Effector CD4-positive, alpha-beta T cell (primary cell): ENCODE results near the gene PNMA8B.
A peak's percentile ranks its signal among the peaks of the same experiment; 100 is the strongest.
"Not testable (repeated sequence)": the region's sequence is repeated elsewhere in the genome, so short reads cannot be mapped to it uniquely, and the experiment has no call there.

ENCODE experiments used
- DNase-seq: peaks from one replicate; pipeline ENCODE4 v3.0.0-alpha.2; 2020

PNMA8B gene

DNA sequence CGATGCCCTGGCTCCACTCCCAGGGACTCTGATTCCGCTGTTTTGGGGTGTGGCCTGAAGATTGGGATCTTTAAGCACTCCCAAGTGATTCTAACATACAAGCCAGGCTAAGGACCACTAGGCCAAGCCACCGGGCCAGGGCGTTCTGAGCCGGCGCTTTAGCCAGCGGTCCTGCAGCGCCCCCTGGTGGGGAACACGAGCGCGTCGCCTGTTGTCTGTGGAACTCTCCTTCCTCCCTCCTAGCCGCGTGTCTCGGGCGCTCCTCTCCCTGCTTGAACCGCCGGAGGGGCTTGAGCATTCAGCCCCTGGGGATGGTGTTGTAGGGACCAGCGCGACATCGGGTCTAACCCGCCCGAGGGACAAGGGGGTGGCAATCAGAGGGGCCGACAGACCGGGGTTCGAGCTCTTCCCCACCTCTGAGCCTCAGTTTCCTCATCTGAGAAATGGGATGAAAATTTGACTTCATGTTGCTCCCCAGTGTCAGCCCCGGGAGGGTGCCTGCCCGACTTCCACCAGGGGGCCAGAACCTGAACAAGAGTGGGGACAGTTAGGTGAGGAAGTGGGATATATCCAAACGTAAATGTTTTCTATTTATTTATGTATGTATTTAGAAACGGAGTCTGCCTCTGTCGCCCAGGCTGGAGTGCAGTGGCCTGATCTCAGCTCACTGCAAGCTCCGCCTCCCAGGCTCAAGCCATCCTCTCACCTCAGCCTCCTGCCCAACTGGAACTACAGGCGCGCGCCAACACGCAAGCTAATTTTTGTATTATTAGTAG lies 18.0 kb upstream of the PNMA8B start:
- peak; percentile 81 for DNase-seq

GRCh38 chr19:46511237-46511636 lies 15.6 kb upstream of the PNMA8B start:
- DNase-seq: no peak

- no peak for DNase-seq
These were observed 12.5 kb upstream of the PNMA8B start for GRCh38 chr19:46508206-46508605.

DNA sequence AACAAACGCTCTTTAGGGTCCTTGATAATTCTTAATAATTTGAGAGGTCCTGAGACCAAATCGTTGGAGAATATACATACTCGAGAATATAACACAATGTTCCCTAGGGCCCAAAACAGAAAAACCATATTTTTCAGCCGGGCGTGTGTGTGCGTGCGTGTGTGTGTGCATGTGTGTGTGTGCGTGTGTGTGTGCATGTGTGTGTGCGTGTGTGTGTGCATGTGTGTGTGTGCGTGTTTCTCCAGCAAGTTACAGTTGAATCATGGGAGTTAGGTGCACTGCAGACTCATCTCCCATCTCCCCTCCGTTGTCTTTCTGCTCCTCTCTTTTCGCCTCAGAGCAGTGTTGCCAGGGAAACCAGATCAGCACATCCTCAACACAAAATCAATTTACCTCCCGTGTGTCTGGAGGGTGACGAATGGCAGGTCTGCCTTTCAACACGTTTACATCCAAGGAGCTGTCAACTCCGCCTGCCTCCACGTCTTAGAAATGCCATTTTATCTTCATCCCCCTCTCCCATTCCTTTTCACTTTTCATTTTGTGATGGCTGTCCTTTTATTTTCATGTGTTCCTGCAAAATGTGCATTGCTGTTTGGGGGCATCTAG lies 8.3 kb upstream of the PNMA8B start:
- no peak for DNase-seq

DNA sequence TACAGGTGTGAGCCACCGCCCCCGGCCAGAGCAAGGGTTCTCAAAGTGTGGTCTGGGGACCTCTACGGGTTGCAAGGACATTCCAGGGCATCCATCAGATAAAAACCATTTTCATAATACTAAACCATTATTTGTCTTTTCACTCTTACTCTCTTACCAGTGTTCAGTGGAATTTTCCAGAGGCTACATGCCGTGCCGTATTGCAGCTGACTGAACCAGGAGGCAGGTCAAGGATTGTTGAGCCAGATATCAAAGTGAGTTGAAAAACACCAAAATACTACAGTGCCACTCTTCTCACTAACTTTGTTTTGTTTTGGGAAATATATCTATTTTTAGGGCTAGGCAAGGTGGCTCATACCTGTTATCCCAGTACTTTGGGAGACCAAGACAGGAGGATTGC lies 7.2 kb upstream of the PNMA8B start:
- DNase-seq: no peak

DNA sequence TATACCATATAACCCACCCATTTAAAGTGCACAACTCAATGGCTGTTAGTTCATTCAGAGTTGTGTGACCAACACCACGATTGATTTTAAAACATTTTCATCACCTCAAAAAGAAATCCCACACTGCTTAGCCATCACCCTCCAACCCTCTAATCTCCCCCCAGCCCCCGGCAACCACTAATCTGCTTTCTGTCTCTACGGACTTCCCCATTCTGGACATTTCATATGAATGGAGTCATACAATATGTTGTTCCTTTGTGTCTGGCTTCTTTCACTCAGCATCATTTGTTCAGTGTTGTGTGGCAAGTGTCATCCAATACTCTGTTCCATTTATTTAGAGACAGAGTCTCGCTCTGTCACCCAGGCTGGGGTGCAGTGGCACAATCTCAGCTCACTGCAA lies 4.0 kb upstream of the PNMA8B start:
- no peak for DNase-seq

GRCh38 chr19:46497773-46498172 lies 2.1 kb upstream of the PNMA8B start:
- no peak for DNase-seq

DNA sequence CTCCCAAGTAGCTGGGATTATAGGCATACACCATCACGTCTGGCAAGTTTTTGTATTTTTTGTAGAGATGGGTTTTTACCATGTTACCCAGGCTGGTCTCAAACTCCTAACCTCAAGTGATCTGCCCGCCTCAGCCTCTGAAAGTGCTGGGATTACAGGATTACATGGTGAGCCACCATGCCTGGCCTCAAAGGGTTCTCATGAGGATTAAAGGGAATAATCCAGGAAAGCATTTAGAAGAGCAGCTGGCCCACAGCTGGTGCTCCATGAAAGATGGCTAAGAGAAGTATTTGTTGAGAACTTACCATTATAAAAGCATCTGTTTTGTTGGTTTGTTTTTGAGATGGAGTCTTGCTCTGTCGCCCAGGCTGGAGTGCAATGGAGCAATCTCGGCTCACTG lies 1.2 kb upstream of the PNMA8B start:
- not testable (repeated sequence) for DNase-seq

- no peak for DNase-seq
These were observed 637 bp upstream of the PNMA8B start for GRCh38 chr19:46496304-46496703.

DNA sequence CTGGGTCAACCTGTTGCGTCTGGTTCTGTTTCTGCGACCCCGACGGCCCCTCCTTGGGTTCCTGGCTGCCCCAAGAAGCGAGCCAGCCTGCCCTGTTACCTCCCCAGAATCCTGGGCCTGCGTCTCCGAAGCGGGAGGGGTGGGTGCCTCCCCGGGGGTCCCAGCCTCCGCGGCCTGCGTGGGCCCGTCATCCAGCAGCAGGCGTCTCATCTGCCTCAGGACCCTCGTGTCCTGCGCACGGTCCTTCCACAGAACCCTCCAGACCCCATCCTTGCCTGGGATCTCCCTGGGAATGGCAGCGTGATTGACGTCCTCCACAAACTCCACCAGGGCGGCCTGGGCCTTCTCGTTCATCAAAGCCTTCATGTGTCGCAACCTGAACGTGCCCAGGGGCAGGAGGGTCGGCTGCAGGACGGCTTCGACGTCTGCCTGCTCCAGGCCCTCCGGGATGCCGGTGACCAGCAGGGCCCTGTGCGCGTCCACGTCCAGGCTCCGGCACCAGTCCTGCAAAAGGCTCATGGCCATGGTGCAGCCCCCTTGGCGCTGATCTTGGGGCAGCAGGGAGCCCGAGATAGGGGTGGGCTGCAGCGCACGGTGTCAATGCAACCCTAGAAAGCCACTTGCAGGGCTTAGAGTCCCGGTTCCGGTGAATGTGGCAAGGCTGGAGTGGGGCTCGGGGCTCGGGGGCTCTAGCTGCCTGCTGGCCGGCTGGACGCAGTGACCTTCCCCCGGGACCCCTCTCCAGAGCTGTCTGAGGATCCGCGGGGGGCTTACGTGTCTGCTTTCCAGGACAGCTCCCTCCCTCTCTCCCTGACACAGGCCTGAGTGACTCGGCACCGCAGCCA lies 504 bp downstream of the PNMA8B start:
- DNase-seq: no peak

- DNase-seq: no peak
These were observed 1.3 kb downstream of the PNMA8B start for GRCh38 chr19:46494146-46494940.

DNA sequence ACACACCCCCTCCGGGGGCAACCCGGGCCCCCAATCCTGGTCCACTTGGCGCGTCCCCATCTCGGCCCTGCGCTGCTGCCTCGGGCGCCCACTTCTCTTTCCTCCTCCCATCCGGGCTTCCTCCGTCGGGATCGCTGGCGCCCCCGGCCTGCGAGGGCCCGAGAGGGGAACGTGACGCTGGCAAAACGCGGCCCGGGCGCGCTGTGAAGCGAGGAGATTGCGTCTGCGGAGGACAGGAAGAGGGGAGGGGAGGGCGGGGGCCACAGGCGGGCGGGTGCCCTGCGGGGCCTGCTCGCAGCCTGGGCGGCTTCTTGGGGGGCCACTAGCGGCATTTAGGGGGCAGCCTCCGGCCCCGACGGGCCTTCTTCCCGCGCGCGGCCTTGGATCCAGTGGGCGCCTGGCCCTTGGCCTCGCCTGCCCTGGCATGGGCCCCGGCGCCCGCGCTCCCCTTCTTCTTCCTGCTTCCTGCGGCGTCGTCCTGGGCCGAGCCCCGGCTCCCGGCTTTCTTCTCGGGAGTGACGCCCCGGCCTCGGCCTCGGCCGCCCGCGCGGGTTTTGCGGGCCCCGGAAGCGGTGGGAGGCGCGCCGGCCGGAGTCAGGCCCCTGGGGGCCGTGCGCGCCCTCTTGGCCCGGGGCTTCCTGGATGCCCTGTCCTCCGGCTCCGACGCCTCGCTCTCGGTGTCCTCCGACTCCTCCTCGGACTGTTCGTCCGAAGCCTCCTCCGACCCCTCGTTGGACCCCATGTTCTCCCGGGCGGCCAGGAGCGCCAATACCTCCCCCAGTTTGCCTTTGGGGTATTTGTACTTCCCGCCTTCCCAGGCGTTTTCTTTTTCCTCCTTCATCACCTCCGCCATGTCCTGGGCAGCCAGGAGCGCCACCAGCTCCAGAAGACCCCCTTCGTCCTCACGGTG lies 2.2 kb downstream of the PNMA8B start:
- no peak for DNase-seq

DNA sequence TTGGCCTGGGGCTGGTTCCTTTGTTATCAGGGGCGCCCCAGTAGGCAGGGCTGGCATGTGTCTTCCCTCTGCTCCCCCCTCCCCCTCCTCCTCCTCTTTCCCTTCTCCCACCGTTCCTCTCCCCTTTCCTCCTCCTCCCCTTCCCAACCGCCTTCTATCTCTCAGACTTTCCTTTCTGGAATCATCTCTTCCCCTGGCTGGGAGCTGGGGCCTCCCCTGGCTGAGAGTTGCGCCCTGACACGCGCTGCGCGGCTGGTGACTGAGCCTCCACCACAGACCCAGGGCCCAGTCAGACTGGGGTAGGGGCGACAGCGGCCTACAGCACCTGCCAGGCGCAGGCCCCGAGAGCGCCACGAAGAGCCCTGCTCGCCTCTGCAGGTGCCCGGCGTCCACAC lies 2.8 kb downstream of the PNMA8B start:
- no peak for DNase-seq

GRCh38 chr19:46491975-46492682 lies 3.5 kb downstream of the PNMA8B start:
- DNase-seq: no peak

GRCh38 chr19:46490774-46491173 lies 4.9 kb downstream of the PNMA8B start:
- DNase-seq: no peak

DNA sequence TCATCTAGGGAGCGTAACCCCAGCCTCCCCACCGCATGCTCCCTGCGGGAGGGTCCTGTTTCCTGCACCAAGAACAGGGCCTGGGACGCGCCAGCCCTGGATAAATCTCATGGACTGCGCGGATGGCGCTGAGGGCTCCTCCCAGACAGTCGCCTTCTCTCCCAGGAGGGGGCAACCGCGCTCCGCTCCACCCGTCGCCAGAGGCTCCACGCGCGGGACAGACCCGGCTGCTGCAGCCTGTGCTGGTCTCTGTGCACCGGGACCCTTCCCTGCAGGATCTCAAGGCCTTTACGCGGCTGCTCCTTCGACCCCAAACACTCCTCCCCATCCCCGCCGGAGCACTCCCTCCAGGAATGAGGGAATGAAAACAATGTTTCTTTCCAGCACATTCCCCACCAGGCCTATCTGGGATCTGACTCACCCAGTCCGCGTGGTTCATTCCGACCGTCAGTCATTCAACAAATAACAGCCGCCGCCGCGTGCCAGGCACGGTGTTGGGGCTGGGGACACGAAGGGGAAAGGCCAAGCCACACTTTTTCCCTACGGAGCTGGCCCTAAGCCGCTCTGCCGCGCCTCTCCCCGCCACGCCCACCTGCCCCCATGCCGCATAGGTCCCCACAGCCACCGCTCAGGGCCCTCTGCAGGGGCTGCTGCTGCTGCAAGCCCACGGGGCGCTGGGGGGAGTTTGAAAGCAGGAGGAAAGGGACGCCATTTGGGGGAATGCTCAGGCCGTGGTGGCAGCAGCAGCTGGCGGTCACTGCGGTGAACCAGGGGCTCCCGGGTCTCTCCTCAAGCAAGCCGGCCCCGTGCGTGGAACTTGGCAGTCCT lies 6.0 kb downstream of the PNMA8B start:
- DNase-seq: no peak

DNA sequence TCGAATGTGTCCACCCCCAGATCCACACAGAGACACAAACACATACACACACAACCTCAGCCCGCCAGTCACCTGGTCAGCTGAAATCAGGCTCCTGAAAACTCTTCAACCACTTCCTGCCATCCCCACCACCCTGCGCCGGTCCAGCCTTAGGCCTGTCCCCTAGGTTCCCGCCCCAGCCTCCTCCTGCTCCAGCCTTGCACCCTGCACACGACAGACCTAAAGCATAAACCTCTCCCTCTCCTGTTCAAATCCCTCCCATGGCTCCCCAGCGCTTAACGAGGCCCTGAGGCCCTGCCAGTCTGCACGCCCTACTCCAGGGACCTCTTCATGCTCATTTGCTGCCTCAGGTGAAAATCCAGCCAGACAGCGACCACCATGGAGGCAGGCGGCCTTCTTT lies 7.1 kb downstream of the PNMA8B start:
- DNase-seq: no peak

GRCh38 chr19:46487802-46488445 lies 7.7 kb downstream of the PNMA8B start:
- peak; percentile 64 for DNase-seq

DNA sequence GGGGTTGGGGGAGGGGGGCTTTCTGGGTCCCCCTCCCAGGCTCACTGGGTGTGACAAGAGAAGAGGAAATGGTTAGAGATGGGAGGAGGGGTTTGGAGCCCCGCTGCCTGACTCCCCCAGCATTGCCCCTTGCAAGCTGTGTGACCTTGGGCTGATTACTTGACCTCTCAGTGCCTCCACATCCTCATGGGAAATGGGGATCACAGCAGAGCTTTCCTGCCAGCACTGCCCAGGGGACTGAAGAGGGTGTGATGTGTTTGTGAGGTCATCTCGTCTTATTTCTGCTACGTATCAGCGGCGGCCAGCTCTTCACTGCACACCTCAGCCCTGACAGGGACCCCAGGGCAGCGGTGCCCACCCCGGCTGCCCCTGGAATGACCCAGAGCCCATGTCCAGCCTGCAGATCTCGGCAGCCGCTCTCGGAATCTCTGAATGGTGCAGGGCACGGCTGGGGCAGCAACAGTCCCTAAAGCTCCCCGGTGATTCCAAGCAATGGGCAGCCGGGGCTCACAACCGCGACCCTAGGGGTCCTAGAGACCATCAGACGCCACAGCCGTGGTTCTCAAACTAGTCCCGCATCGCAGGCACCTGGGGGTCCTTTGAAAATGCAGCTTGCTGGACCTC lies 8.4 kb downstream of the PNMA8B start:
- DNase-seq: no peak
